NCI-H526 (cell line): ENCODE measurements around the gene IRX4.
"Not testable (repeated sequence)": the region's sequence is repeated elsewhere in the genome, so short reads cannot be mapped to it uniquely, and the experiment has no call there.

ENCODE experiments used
- DNase-seq, 2 experiments: peaks; one replicate each; lab custom pipeline; 2025; lab: John Stamatoyannopoulos, UW

IRX4 gene

GRCh38 chr5:1877103-1878049, 5.3 kb downstream of the IRX4 start:
- DNase-seq: peak in 1 of 2 experiments; percentile 31

GRCh38 chr5:1876660-1877064, 6.1 kb downstream of the IRX4 start:
- peak in 1 of 2 experiments; percentile 21 for DNase-seq

GRCh38 chr5:1875843-1876659, 6.7 kb downstream of the IRX4 start:
- DNase-seq: peak in 1 of 2 experiments; percentile 52

- DNase-seq: peak in 1 of 2 experiments; percentile 55
These were observed 7.4 kb downstream of the IRX4 start for GRCh38 chr5:1875281-1875842.

- DNase-seq: peak; percentile 93 to 96
These were observed 7.9 kb downstream of the IRX4 start for GRCh38 chr5:1874771-1875220.

- DNase-seq: peak in 1 of 2 experiments; percentile 33
These were observed 8.4 kb downstream of the IRX4 start for GRCh38 chr5:1874348-1874747.

- DNase-seq: no peak
These were observed 9.3 kb downstream of the IRX4 start for GRCh38 chr5:1873243-1873959.

- no peak for DNase-seq
These were observed 11.3 kb downstream of the IRX4 start for GRCh38 chr5:1871441-1871840.

- DNase-seq: not testable (repeated sequence)
These were observed 12.1 kb downstream of the IRX4 start for GRCh38 chr5:1870435-1871272.

GRCh38 chr5:1868886-1869475, 13.7 kb downstream of the IRX4 start:
- DNase-seq: no peak

GRCh38 chr5:1867815-1868143, 14.9 kb downstream of the IRX4 start:
- DNase-seq: no peak

GRCh38 chr5:1867114-1867814, 15.5 kb downstream of the IRX4 start:
- no peak for DNase-seq

- no peak for DNase-seq
These were observed 16.8 kb downstream of the IRX4 start for GRCh38 chr5:1865948-1866347.

GRCh38 chr5:1865486-1865885, 17.2 kb downstream of the IRX4 start:
- DNase-seq: no peak

GRCh38 chr5:1864896-1865440, 17.8 kb downstream of the IRX4 start:
- no peak for DNase-seq

- DNase-seq: no peak
These were observed 21.8 kb downstream of the IRX4 start for GRCh38 chr5:1860949-1861348.

GRCh38 chr5:1860021-1860610, 22.6 kb downstream of the IRX4 start:
- DNase-seq: no peak

GRCh38 chr5:1859099-1859498, 23.6 kb downstream of the IRX4 start:
- DNase-seq: no peak

- no peak for DNase-seq
These were observed 24.3 kb downstream of the IRX4 start for GRCh38 chr5:1858436-1858835.
